IMR-90 (cell line): ENCODE data around the gene NTRK2. TPM values are rescaled to one million over a fixed set of nuclear protein-coding genes. Genes with fewer than 3 reads are reported as not detected.

Experiments used
- ATAC-seq: fragments of 200-7000 bp; cut with Tn5 transposase; 2 replicates; pipeline ENCODE4 v1.9.1; 2020; ENCODE audit warnings: low read depth, mild to moderate bottlenecking, moderate library complexity
- BruUV-seq: library from RNA; stranded (reverse); fragments of 400-500 nt; replicated peaks from 2 replicates; lab custom pipeline; 2021; lab: Mats Ljungman, UMichigan
- CTCF ChIA-PET: fragments of 300-600 bp; formaldehyde crosslinking; extraction: SDS; loops from one replicate; lab custom pipeline; 2021; ENCODE audit warnings: antibody characterized with exemption; lab: Yijun Ruan, JAX
- POLR2A ChIA-PET: fragments of 300-600 bp; sonication (Branson Sonifier 250); formaldehyde crosslinking; loops from one replicate; lab custom pipeline; 2022; ENCODE audit warnings: antibody characterized with exemption; ENCODE audit not compliant: unreplicated experiment; lab: Charles Lee
- DNase-seq: peaks from one replicate; pipeline ENCODE4 v3.0.0; 2013
- H2AFZ ChIP-seq: replicated peaks from 2 replicates; pipeline ENCODE3; 2013; ENCODE audit warnings: low read length, mild to moderate bottlenecking; ENCODE audit not compliant: poor library complexity
- H2AK5ac ChIP-seq: 2 replicates; pipeline ENCODE4 v1.6.1; 2013; ENCODE audit warnings: low read depth, low read length, inconsistent platforms
- H2AK9ac ChIP-seq: replicated peaks from 2 replicates; pipeline ENCODE3; 2013; ENCODE audit warnings: mild to moderate bottlenecking, low read depth, low read length, moderate library complexity; ENCODE audit not compliant: poor library complexity
- H2BK120ac ChIP-seq: 2 replicates; pipeline ENCODE4 v1.6.1; 2013; ENCODE audit warnings: low read depth, low read length, inconsistent platforms
- H2BK15ac ChIP-seq: 3 replicates; pipeline ENCODE4 v1.6.1; 2013; ENCODE audit warnings: low read depth, low read length, inconsistent platforms
- H2BK20ac ChIP-seq: 2 replicates; pipeline ENCODE4 v1.6.1; 2013; ENCODE audit warnings: low read depth, mild to moderate bottlenecking, inconsistent platforms, low read length, moderate library complexity
- H2BK5ac ChIP-seq: 2 replicates; pipeline ENCODE4 v1.6.1; 2013; ENCODE audit warnings: mild to moderate bottlenecking, low read depth, low read length, inconsistent platforms; ENCODE audit not compliant: poor library complexity, severe bottlenecking
- H3K14ac ChIP-seq: replicated peaks from 2 replicates; pipeline ENCODE4 v1.6.1; 2013; ENCODE audit warnings: low read depth, low read length, inconsistent platforms
- H3K18ac ChIP-seq: 2 replicates; pipeline ENCODE4 v1.6.1; 2013; ENCODE audit warnings: low read depth, low read length, control low read depth
- H3K23ac ChIP-seq: 2 replicates; pipeline ENCODE4 v1.6.1; 2013; ENCODE audit warnings: low read depth, low read length, inconsistent platforms
- H3K27ac ChIP-seq: 2 replicates; pipeline ENCODE4 v1.5.1; 2013; ENCODE audit warnings: mild to moderate bottlenecking, control low read depth, low read length; ENCODE audit not compliant: insufficient read depth
- H3K27me3 ChIP-seq: 2 replicates; pipeline ENCODE4 v1.6.1; 2013; ENCODE audit warnings: low read length; ENCODE audit not compliant: control insufficient read depth, insufficient read depth
- H3K36me3 ChIP-seq: 2 replicates; pipeline ENCODE4 v1.6.1; 2013; ENCODE audit warnings: low read length, mixed read lengths; ENCODE audit not compliant: control insufficient read depth, insufficient read depth
- H3K4ac ChIP-seq: 2 replicates; pipeline ENCODE4 v1.6.1; 2013; ENCODE audit warnings: low read depth, low read length, inconsistent platforms
- H3K4me1 ChIP-seq: 2 replicates; pipeline ENCODE4 v1.6.1; 2013; ENCODE audit warnings: low read length, mixed read lengths; ENCODE audit not compliant: control insufficient read depth, insufficient read depth
- H3K4me2 ChIP-seq: 2 replicates; pipeline ENCODE4 v1.6.1; 2013; ENCODE audit warnings: low read depth, mild to moderate bottlenecking, control low read depth, low read length, moderate library complexity
- H3K4me3 ChIP-seq: 2 replicates; pipeline ENCODE4 v1.5.1; 2013; ENCODE audit warnings: low read depth, mild to moderate bottlenecking, control low read depth, low read length, moderate library complexity; ENCODE audit not compliant: insufficient read depth
- H3K56ac ChIP-seq: 2 replicates; pipeline ENCODE4 v1.6.1; 2013; ENCODE audit warnings: low read length, inconsistent platforms; ENCODE audit not compliant: insufficient read depth; ENCODE audit errors: extremely low read depth
- H3K79me1 ChIP-seq, 2 experiments: 2 replicates each; pipeline ENCODE4 v1.6.1; 2013; ENCODE audit warnings: low read length in 2 of 2, inconsistent platforms in 1 of 2, low read depth in 1 of 2
- H3K9ac ChIP-seq: 2 replicates; pipeline ENCODE4 v1.6.1; 2013; ENCODE audit warnings: low read depth, low read length, control low read depth
- H3K9me1 ChIP-seq: 2 replicates; pipeline ENCODE4 v1.6.1; 2013; ENCODE audit warnings: low read length, inconsistent platforms; ENCODE audit not compliant: insufficient read depth
- H3K9me3 ChIP-seq: 2 replicates; pipeline ENCODE4 v1.6.1; 2013; ENCODE audit warnings: low read length; ENCODE audit not compliant: control insufficient read depth, insufficient read depth
- H4K20me1 ChIP-seq: 2 replicates; pipeline ENCODE4 v1.6.1; 2013; ENCODE audit warnings: low read length, inconsistent platforms; ENCODE audit not compliant: insufficient read depth
- H4K5ac ChIP-seq: 2 replicates; pipeline ENCODE4 v1.6.1; 2013; ENCODE audit warnings: mild to moderate bottlenecking, low read depth, low read length, control low read depth
- H4K8ac ChIP-seq, 2 experiments: 2 replicates each; pipeline ENCODE4 v1.6.1; 2013; ENCODE audit warnings: low read depth in 2 of 2, low read length in 2 of 2, control low read depth in 1 of 2, inconsistent platforms in 1 of 2
- H4K91ac ChIP-seq: 2 replicates; pipeline ENCODE4 v1.6.1; 2013; ENCODE audit warnings: low read depth, low read length, inconsistent platforms; ENCODE audit not compliant: insufficient read depth
- BHLHE40 ChIP-seq: fragments of 150-350 bp; IDR thresholded peaks from 2 replicates; pipeline ENCODE4 v1.6.1; 2016; ENCODE audit warnings: mild to moderate bottlenecking, low read depth, low read length
- CEBPB ChIP-seq: IDR thresholded peaks from 2 replicates; pipeline ENCODE4 v1.6.1; 2012; ENCODE audit warnings: low read depth, low read length, improper control_type of control experiment
- CTCF ChIP-seq: conservative IDR thresholded peaks from 2 replicates; pipeline ENCODE4 v1.5.1; 2012; ENCODE audit warnings: mild to moderate bottlenecking, low read depth, low read length, improper control_type of control experiment
- ELK1 ChIP-seq: fragments of 150-350 bp; IDR thresholded peaks from 2 replicates; pipeline ENCODE4 v1.6.1; 2016; ENCODE audit warnings: low read depth, mild to moderate bottlenecking, low read length, moderate library complexity, borderline replicate concordance
- FOS ChIP-seq: fragments of 150-350 bp; IDR thresholded peaks from 2 replicates; pipeline ENCODE4 v1.6.1; 2016; ENCODE audit warnings: low read depth, low read length
- NFE2L2 ChIP-seq: fragments of 150-350 bp; IDR thresholded peaks from 2 replicates; pipeline ENCODE4 v1.6.1; 2016; ENCODE audit warnings: low read depth, mild to moderate bottlenecking, low read length
- POLR2A ChIP-seq: IDR thresholded peaks from 2 replicates; pipeline ENCODE4 v1.6.1; 2012; ENCODE audit warnings: mild to moderate bottlenecking, low read depth, low read length
- RAD21 ChIP-seq: IDR thresholded peaks from 2 replicates; pipeline ENCODE4 v1.6.1; 2012; ENCODE audit warnings: low read length, improper control_type of control experiment
- RCOR1 ChIP-seq: IDR thresholded peaks from 2 replicates; pipeline ENCODE4 v1.6.1; 2012; ENCODE audit warnings: mild to moderate bottlenecking, low read length, improper control_type of control experiment; ENCODE audit not compliant: insufficient replicate concordance
- RFX5 ChIP-seq: IDR thresholded peaks from 2 replicates; pipeline ENCODE4 v1.8.0; 2012; ENCODE audit warnings: low read depth, mild to moderate bottlenecking, low read length, moderate library complexity
- USF2 ChIP-seq: fragments of 150-350 bp; IDR thresholded peaks from 2 replicates; pipeline ENCODE4 v1.6.1; 2017; ENCODE audit warnings: mild to moderate bottlenecking, antibody characterized with exemption, low read length, low read depth
- WGBS, 2 experiments: methylation state at CpG; one replicate each; pipeline versions ENCODE4 v1.1.5 to v1.1.7; 2013; ENCODE audit warnings: missing lambda C conversion rate in 2 of 2; ENCODE audit not compliant: insufficient read length in 1 of 2; ENCODE audit errors: extremely low coverage in 2 of 2; 5-methylcytosine and 5-hydroxymethylcytosine counted together
- dilution Hi-C: fragments of 300-500 bp; cut with HindIII; formaldehyde crosslinking; loops from one replicate; pipeline ENCODE4 v1.14.3; 2018; ENCODE audit warnings: low sequenced_read_pairs; ENCODE audit not compliant: unreplicated experiment
- in situ Hi-C: fragments of 300-500 bp; cut with MboI; formaldehyde crosslinking; loops from 3 replicates; pipeline ENCODE4 v1.14.3; 2019; ENCODE audit warnings: low sequenced_read_pairs, inconsistent platforms, mixed read lengths
- intact Hi-C: fragments of 100-400 bp; cut with micrococcal nuclease; formaldehyde crosslinking; loops from 2 replicates; pipeline ENCODE4 v1.10.0; 2022
- polyA plus RNA-seq, 3 experiments: library from polyadenylated mRNA; depleted of rRNA; stranded (reverse); fragments of >200 nt; gene quantifications; 2 replicates each; pipeline ENCODE4 v1.2.3, GENCODE V29; 2012; ENCODE audit warnings: low replicate concordance in 1 of 3
- total RNA-seq: library from RNA; depleted of rRNA; stranded (reverse); fragments of >200 nt; gene quantifications from 2 replicates; pipeline ENCODE4 v1.2.3, GENCODE V29; 2012

Gene NTRK2
- total and polyA plus RNA-seq, 2 of the 4 experiments (the other 2 are of a cell fraction): under 0.01 to 0.02 TPM

GRCh38 chr9:84775056-84775643 is 105.6 kb downstream of the NTRK2 start:
- no peak overlapping the region for H2AK5ac ChIP-seq
- H4K5ac ChIP-seq: no peak overlapping the region
- H4K20me1 ChIP-seq: no peaks in the 10 kb centered on the region
- no peak overlapping the region for H3K9ac ChIP-seq
- ChIA-PET CTCF (no interaction called here), POLR2A (no interaction called here)
- H2BK20ac ChIP-seq: no peak overlapping the region
- H3K36me3 ChIP-seq: no peaks in the 10 kb centered on the region
- H2BK120ac ChIP-seq: no peak overlapping the region
- peaks cover 2% of the 10 kb centered on the region; the same call in 1 of the 2 replicates for H3K9me3 ChIP-seq
- H3K9me1 ChIP-seq: no peaks in the 10 kb centered on the region
- no peak overlapping the region for H2BK5ac ChIP-seq
- no peak overlapping the region for H4K8ac ChIP-seq
- H3K4me1 ChIP-seq: peaks cover 7% of the 10 kb centered on the region; the same call in 1 of the 2 replicates
- ATAC-seq: no peak
- dilution Hi-C loops (no loop called here), intact Hi-C loops (no loop called here), in situ Hi-C loops (no loop called here)
- H3K23ac ChIP-seq: no peak overlapping the region
- no peak overlapping the region for H3K56ac ChIP-seq
- no peak overlapping the region for H3K4ac ChIP-seq
- H4K91ac ChIP-seq: no peak overlapping the region
- H2BK15ac ChIP-seq: no peak overlapping the region
- no peaks in the 10 kb centered on the region for H3K79me1 ChIP-seq
- no peak for DNase-seq
- no peak overlapping the region for H3K4me2 ChIP-seq
- no peak for TF ChIP-seq RFX5
- no peak for TF ChIP-seq CTCF
- no peak for TF ChIP-seq BHLHE40
- TF ChIP-seq RCOR1: no peak
- TF ChIP-seq USF2: no peak
- TF ChIP-seq RAD21: no peak
- TF ChIP-seq CEBPB: no peak
- no peak for TF ChIP-seq FOS
- TF ChIP-seq ELK1: no peak
- TF ChIP-seq POLR2A: no peak
- no peak for TF ChIP-seq NFE2L2
- no peak overlapping the region for H3K14ac ChIP-seq
- BruUV-seq: no TSS peak
- H2AK9ac ChIP-seq: no peak overlapping the region
- H2AFZ ChIP-seq: no peak overlapping the region
- H3K27ac ChIP-seq: no peak overlapping the region
- no peaks in the 10 kb centered on the region for H3K27me3 ChIP-seq
- no peak overlapping the region for H3K4me3 ChIP-seq
- no peak overlapping the region for H3K18ac ChIP-seq
- WGBS, 2 experiments: 60% methylated on average over 1 of the region's 4 CpGs; no CpG with 5 or more reads in 1 of the 2 experiments
